ENCODE data around the gene LAMA4. TPM values are rescaled to one million over a fixed set of nuclear protein-coding genes. Genes with fewer than 3 reads are reported as not detected.
A peak's percentile ranks its signal among the peaks of the same experiment; 100 is the strongest.

The LAMA4 gene
- total and polyA plus RNA-seq, 4 donors, result 2.1 to 6.0 (median 3.5) TPM

DNA sequence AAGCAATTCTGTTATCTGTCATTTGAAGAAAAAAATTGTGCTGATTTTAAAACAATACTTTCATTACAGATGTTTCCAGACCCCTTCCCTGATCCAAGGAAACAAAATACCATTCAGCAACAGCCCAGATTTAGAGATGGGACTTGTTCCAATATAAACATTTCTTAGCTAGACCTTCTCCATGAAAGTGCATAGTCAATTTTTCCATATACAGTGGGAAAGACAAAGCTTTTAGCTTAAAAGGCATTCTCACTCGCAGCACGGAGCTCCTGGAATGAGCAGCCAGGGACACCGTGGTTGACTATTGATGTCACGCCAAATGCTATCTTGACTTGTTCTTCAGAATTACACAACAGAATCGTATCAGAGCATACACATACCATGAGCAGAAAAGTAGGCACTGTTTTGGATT, 21.5 kb downstream of the LAMA4 start:
- DNase-seq (ENCODE audit: low spot score), result no peak
- peak overlapping the region in 1 of 2 donors; percentile 45 for H3K27ac ChIP-seq (ENCODE audit: low read depth in 1 of 2, low read length in 2 of 2)
- no peak overlapping the region for H3K9ac ChIP-seq (ENCODE audit: low read depth in 1 of 2, low read length in 2 of 2)

More for the DNA sequence above, 21.5 kb downstream of the LAMA4 start:
- no peaks in the 10 kb centered on the region for H3K36me3 ChIP-seq (ENCODE audit: control insufficient read depth in 4 of 4, insufficient read depth in 3 of 4, low read depth in 1 of 4, low read length in 3 of 4)
- no peaks in the 10 kb centered on the region for H3K27me3 ChIP-seq (ENCODE audit: control insufficient read depth in 4 of 4, insufficient read depth in 4 of 4, low read length in 3 of 4)
- H3K4me3 ChIP-seq (ENCODE audit: low read depth in 1 of 3, low read length in 3 of 3), result no peak overlapping the region
- WGBS, result 25% methylated on average over 5 of the region's 5 CpGs
- no peaks in the 10 kb centered on the region for H3K9me3 ChIP-seq (ENCODE audit: control insufficient read depth in 4 of 4, low read length in 3 of 4)
- TF ChIP-seq FOXA2 (IDR thresholded peaks at IDR 0.05), result no peak
- TF ChIP-seq RAD21 (IDR thresholded peaks at IDR 0.05), result peak; percentile 24 to 32
- TF ChIP-seq, protein P1, sequence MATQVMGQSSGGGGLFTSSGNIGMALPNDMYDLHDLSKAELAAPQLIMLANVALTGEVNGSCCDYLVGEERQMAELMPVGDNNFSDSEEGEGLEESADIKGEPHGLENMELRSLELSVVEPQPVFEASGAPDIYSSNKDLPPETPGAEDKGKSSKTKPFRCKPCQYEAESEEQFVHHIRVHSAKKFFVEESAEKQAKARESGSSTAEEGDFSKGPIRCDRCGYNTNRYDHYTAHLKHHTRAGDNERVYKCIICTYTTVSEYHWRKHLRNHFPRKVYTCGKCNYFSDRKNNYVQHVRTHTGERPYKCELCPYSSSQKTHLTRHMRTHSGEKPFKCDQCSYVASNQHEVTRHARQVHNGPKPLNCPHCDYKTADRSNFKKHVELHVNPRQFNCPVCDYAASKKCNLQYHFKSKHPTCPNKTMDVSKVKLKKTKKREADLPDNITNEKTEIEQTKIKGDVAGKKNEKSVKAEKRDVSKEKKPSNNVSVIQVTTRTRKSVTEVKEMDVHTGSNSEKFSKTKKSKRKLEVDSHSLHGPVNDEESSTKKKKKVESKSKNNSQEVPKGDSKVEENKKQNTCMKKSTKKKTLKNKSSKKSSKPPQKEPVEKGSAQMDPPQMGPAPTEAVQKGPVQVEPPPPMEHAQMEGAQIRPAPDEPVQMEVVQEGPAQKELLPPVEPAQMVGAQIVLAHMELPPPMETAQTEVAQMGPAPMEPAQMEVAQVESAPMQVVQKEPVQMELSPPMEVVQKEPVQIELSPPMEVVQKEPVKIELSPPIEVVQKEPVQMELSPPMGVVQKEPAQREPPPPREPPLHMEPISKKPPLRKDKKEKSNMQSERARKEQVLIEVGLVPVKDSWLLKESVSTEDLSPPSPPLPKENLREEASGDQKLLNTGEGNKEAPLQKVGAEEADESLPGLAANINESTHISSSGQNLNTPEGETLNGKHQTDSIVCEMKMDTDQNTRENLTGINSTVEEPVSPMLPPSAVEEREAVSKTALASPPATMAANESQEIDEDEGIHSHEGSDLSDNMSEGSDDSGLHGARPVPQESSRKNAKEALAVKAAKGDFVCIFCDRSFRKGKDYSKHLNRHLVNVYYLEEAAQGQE (IDR thresholded peaks at IDR 0.05), result no peak
- TF ChIP-seq FOXA1 (IDR thresholded peaks at IDR 0.05), result no peak
- TF ChIP-seq, protein P2, sequence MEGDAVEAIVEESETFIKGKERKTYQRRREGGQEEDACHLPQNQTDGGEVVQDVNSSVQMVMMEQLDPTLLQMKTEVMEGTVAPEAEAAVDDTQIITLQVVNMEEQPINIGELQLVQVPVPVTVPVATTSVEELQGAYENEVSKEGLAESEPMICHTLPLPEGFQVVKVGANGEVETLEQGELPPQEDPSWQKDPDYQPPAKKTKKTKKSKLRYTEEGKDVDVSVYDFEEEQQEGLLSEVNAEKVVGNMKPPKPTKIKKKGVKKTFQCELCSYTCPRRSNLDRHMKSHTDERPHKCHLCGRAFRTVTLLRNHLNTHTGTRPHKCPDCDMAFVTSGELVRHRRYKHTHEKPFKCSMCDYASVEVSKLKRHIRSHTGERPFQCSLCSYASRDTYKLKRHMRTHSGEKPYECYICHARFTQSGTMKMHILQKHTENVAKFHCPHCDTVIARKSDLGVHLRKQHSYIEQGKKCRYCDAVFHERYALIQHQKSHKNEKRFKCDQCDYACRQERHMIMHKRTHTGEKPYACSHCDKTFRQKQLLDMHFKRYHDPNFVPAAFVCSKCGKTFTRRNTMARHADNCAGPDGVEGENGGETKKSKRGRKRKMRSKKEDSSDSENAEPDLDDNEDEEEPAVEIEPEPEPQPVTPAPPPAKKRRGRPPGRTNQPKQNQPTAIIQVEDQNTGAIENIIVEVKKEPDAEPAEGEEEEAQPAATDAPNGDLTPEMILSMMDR (IDR thresholded peaks at IDR 0.05; ENCODE audit: low read depth, low read length, missing input control), result no peak
- TF ChIP-seq, protein P3, sequence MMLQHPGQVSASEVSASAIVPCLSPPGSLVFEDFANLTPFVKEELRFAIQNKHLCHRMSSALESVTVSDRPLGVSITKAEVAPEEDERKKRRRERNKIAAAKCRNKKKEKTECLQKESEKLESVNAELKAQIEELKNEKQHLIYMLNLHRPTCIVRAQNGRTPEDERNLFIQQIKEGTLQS (IDR thresholded peaks at IDR 0.05), result peak; percentile 62
- peak in 1 of 2 donors; percentile 57 for TF ChIP-seq EGR1 (IDR thresholded peaks at IDR 0.05; ENCODE audit: low read depth in 2 of 2)
- TF ChIP-seq JUND (IDR thresholded peaks at IDR 0.05), result peak; percentile 87 to 94
- no peak for TF ChIP-seq HNF4G (IDR thresholded peaks at IDR 0.05)
- no peak for TF ChIP-seq GABPA (IDR thresholded peaks at IDR 0.05 in 1 of 2, conservative IDR thresholded peaks at IDR 0.05 in 1 of 2)
- TF ChIP-seq, protein P4, sequence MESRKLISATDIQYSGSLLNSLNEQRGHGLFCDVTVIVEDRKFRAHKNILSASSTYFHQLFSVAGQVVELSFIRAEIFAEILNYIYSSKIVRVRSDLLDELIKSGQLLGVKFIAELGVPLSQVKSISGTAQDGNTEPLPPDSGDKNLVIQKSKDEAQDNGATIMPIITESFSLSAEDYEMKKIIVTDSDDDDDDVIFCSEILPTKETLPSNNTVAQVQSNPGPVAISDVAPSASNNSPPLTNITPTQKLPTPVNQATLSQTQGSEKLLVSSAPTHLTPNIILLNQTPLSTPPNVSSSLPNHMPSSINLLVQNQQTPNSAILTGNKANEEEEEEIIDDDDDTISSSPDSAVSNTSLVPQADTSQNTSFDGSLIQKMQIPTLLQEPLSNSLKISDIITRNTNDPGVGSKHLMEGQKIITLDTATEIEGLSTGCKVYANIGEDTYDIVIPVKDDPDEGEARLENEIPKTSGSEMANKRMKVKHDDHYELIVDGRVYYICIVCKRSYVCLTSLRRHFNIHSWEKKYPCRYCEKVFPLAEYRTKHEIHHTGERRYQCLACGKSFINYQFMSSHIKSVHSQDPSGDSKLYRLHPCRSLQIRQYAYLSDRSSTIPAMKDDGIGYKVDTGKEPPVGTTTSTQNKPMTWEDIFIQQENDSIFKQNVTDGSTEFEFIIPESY (IDR thresholded peaks at IDR 0.05), result no peak
- peak in 1 of 2 donors; percentile 19 for TF ChIP-seq HNF4A (conservative IDR thresholded peaks at IDR 0.05)
- peak; percentile 11 for TF ChIP-seq NR2F2 (IDR thresholded peaks at IDR 0.05)
- TF ChIP-seq YY1 (IDR thresholded peaks at IDR 0.05), result no peak
- TF ChIP-seq, protein P5, sequence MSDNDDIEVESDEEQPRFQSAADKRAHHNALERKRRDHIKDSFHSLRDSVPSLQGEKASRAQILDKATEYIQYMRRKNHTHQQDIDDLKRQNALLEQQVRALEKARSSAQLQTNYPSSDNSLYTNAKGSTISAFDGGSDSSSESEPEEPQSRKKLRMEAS (IDR thresholded peaks at IDR 0.05), result no peak
- peak; percentile 21 to 28 for TF ChIP-seq RXRA (IDR thresholded peaks at IDR 0.05)
- TF ChIP-seq SP1 (IDR thresholded peaks at IDR 0.05), result peak; percentile 47
- TF ChIP-seq TAF1 (conservative IDR thresholded peaks at IDR 0.05), result no peak
- H3K4me1 ChIP-seq (ENCODE audit: control insufficient read depth in 4 of 4, insufficient read depth in 4 of 4, low read length in 3 of 4), result peaks cover 0 to 18% (median 7%) of the 10 kb centered on the region in 4 donors

Data from liver (tissue), 9 donors.